Activated CD8-positive, alpha-beta memory T cell treated with anti-CD3 and anti-CD28 coated beads, Interleukin-2, amount 50 U/mL, for 24 hours (primary cell): Measurements from ENCODE around the gene NOP14.
A peak's percentile ranks its signal among the peaks of the same experiment; 100 is the strongest.
"Not testable (repeated sequence)": the region's sequence is repeated elsewhere in the genome, so short reads cannot be mapped to it uniquely, and the experiment has no call there.

Experiments used
- DNase-seq: peaks from one replicate; pipeline ENCODE4 v3.0.0-alpha.2; 2020; ENCODE audit errors: extremely low read depth

NOP14 gene

DNA sequence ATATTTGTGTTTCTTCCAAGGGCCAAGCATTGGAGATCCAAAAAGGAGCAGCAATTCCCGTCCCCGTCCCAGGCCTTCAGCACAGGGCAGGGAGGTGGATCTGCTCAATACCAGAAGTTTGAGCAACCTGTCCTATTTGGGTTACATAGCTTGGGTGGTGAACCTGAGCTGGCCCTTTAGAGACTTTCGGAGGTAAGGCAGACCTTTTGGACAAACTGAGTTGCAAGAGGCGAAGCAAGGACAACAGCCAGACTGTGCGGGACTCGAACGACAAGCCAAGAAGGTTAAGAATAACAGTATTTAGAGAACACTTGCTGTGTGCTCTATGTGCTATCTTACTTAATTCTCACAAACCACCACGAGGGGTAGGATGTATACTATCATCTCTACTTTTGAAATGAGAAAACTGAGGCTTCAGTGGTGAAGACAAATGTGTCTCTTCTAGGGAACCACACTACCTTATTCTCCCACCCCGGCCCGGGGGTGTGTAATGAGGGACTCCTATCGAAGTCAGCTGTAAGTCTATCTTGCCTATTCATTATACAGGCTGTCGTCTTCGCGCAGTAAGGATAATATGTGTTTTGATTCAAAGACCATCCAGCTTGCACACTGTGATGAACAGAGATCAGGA is 1.3 kb downstream of the NOP14 start:
- DNase-seq = peak; percentile 39

DNA sequence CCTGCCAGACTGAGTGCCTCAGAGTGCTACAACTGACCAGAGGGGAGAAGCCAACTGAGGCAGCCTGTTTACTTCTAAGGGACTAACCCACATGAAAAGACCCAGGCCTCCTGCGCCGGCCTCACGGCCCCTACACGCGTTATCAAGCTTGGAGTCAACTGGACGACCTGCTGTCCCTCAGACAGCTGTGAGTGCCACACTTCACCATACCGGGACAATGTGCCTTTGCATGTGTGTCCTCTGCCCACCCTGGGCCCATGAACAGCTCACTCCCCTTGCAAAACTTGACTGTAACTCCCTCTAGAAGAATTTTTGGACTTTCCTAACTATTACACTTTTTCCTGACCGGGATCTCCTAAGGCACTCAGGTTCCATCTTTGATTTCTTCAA is 1.8 kb downstream of the NOP14 start:
- no peak for DNase-seq

DNA sequence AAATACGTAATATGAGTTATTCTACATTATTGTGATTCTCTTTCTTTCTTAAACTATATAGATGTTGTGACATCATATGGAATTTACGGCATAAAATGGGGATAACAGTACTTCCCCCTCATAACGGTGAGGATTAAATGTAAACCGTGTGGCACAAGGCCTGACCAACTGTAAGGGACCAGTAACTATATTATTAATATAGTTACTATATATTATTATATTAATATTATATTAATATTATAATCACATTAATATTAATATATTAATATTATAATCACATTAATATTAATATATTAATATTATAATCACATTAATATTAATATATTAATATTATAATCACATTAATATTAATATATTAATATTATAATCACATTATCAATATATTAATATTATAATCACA is 2.8 kb downstream of the NOP14 start:
- DNase-seq = not testable (repeated sequence)

DNA sequence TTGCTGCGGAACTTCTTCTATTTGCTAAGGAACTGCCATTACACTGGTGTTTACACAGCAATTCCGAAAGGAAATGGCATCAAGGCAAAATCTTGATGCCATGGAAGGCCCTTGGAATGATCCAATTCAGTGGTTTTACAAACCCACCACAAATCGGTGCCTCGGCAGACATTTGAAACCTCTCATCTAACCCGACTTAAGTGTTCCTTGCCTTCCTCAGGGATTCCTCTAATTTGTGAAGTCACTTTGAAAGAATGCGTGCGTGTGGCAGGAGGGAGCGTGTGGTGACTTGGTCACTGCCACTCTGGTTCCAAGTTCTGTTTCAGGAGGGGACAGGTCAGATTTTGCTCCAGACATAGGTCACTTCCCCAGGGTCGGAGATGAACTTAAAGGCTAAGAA is 4.8 kb downstream of the NOP14 start:
- no peak for DNase-seq

DNA sequence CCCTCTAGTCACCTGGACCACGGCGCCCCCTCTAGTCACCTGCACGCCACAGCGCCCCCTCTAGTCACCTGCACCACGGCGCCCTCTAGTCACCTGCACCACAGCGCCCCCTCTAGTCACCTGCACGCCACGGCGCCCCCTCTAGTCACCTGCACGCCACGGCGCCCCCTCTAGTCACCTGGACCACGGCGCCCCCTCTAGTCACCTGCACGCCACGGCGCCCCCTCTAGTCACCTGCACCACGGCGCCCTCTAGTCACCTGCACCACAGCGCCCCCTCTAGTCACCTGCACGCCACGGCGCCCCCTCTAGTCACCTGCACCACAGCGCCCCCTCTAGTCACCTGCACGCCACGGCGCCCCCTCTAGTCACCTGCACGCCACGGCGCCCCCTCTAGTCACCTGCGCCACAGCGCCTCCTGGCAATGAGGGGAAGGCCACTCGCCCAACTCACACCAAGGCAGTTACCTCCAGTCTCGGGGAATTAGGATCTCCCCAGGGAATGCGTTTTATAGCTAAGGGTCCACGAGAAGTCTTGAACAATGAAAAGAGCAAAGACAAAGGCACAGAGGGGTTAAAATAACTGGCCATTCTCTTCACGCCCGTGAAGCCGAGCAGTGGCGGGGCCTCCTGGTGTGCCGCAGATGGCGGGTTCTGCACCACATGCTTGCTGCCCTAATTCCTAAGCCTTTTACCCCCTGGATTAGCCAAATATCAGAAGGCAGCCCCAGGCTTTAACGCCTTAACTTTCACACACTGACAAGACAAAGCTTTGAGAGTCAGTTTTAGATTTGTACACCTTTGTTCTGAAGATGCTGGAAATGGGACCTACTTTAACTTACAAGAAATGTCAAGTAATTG is 7.8 kb downstream of the NOP14 start:
- DNase-seq = not testable (repeated sequence)

DNA sequence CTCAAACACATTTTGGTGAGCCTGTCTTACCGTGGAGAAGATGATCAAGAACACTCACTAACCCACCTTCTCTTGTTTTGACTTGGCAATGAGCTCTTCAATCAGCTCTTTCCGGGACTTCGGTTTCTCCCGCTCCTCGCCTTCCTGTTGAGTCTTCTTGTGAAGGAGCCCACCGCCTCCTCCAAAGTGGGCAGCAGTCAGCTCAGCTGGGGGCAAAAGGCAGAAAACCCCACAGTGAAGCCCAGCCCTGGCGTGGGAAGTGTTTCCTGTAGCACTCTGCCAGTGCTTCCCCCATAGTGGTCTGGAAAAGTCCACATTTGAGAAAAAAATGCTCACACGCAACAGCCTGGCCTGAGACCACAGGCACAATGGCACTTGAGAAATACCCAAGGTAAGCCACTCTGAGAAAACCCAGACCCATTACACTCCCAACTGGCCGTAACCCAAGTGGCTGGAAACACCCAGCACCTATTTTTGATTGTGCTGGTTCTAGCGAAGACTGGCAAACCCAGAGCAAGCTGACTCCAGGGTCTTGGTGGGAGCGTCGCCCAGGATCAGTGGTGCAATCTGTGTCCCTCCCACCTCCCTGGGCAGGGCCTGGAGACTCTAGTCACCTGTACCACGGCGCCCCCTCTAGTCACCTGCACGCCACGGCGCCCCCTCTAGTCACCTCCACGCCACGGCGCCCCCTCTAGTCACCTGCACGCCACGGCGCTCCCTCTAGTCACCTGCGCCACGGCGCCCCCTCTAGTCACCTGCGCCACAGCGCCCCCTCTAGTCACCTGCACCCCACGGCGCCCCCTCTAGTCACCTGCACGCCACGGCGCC is 8.6 kb downstream of the NOP14 start:
- DNase-seq = peak; percentile 57

DNA sequence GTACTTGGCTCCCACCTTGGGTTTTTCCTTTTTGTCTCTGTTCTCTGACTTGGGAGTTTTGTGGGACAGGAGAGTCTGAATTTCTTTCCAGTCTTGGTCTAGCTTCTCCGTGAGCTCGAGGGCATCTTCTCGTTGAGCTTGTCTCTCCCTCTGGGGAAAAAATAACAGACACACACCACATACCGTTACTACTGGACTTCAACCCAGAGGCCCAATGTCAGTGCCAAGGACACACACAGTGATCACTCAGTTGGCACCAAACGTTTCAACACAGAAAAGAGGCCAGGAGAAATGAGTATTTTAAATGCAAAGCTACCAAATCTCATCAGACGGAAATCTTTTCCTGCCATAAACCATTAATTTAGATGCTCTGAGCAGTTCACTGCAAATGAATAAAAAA is 9.7 kb downstream of the NOP14 start:
- no peak for DNase-seq

DNA sequence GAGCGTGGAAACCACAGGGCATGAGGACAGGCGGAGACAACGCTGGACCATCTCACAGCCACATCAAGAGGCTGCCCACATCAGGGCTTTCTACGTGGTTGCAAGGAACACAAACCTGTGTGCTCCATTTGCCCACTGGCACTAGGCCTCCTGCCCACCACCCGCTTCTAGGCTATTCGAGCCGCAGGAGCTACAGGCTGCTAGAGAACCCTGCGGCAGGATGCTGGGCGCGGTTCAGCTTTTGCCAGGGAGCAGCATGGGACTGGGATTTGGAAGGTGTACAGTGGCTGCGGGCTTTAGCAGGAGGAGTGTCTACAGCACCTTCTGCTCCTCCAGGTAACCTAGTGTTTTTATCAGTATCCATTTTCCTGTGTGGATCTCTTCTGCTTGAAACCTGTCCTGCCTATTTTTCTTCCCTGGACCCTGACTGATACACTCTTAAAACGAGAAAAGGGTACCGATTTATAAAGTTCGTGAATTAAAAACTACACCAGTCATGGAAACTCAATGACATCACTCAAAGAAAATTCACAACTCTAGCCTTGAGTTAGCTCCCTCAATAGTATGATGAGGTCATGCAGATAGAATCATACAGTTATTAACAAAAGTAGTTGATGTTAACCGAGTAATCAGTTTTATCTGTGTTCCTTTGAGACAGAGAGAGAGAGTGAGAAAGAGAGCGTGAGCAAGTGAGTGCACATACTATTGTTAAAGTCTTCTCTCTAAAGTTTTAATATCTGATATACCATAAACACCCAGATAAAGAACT is 12.8 kb downstream of the NOP14 start:
- no peak for DNase-seq

DNA sequence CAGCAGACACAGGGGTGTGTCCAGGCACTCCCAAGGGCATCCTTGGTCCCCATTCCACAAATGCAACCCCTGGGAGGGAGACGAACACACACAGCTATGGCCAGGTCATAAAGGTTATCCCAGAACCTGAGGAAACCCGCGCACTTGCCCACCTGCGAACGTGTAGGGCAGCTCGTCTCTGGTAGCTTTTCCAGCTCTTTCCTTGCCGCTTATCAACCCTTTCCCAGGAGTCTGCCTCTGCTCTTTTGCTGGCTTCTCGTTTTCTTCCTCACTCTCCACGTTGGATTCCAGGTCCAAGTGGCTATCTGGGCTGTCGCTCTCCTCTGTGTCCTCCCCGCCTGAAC is 13.5 kb downstream of the NOP14 start:
- DNase-seq = no peak

DNA sequence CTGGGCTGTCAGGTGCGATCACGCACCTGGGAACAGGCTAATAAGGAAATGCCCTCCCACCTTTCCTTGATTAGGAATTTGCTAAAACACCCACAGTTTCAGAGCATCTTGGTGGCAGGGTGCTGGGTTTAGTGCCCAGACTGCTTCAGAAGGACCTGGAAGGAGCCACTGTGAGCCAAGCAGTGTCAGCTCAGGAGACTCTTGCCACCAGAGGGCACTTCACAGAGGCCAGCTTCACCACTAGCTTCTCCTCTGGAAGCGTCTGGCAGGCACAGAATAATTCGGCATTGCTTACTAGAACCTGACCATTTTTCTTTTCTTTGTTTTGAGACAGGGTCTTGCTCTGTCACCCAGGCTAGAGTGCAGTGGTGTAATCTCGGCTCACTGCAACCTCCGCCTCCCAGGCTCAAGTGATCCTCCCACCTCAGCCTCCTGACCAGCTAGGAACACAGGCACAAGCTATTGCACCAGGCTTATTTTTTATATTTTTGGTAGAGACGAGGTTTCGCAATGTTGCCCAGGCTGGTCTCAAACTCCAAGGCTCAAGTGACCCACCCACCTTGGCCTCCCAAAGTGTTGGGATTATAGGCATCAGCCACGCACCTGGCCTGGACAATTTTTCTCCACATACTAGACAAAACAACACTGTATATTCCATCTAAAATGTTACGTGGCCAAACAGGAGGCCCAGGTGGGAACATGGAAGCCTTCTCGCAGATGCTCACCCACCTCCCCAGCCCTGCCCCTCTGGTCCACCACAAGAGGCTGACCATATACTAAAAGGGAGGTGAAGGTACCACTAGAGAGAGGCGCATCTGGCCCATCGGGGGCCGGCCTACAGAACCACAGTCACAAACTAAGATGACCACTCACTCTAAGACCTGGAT is 14.1 kb downstream of the NOP14 start:
- DNase-seq = no peak

DNA sequence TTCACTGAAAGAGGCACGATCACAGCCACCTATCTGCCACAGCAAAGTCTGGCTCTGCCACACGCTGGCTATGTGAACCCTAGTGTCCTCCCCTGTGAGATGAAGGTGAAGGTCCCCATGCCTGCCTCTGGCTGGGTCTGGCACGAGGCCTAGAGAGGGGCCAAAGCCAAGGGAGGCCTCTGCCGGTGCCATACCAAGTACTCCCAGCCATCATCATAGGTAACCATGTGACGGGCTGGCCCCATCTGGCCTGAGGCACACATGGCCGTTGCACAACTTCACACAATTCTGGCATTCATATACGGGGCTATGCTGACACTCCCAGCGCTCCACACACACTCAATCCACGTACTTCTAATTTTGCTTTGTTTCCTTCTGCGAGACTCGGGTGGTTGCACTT is 15.3 kb downstream of the NOP14 start:
- no peak for DNase-seq

DNA sequence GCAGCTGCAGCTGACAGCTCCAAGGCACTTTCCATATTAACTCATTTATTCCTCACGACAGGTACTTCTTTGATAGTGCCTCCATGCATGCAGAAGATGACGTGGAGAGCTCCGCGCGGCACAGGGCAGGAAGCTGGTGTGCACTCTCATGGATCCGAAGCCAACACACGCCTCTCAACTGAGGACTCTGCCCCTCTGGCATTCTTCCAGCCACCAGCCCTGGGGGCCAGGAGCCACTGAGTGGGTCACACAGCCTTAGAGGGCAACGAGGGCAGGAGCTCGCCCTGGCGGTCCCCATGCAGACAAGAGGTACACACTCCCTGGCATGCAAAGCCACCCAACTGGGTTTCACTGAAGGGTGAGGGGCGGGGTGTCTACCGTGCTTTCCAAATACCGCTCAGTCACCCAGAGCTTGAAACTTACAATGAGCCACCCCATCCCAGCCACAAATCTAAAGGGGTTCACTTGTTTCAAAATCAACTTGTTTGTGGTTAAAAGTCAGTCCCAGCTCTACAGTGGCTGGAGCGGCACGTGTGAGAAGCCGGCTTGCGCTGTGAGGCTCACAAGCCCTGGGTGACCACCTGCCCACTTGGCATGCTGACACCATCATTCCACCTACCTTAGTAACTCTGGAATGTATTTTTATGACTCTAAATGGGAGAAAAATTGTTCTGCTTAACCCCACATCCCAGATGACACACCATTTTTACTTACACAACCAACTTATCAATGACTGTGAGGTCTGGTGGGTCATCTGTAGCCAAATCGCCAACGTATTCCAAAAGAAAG is 16.2 kb downstream of the NOP14 start:
- no peak for DNase-seq

DNA sequence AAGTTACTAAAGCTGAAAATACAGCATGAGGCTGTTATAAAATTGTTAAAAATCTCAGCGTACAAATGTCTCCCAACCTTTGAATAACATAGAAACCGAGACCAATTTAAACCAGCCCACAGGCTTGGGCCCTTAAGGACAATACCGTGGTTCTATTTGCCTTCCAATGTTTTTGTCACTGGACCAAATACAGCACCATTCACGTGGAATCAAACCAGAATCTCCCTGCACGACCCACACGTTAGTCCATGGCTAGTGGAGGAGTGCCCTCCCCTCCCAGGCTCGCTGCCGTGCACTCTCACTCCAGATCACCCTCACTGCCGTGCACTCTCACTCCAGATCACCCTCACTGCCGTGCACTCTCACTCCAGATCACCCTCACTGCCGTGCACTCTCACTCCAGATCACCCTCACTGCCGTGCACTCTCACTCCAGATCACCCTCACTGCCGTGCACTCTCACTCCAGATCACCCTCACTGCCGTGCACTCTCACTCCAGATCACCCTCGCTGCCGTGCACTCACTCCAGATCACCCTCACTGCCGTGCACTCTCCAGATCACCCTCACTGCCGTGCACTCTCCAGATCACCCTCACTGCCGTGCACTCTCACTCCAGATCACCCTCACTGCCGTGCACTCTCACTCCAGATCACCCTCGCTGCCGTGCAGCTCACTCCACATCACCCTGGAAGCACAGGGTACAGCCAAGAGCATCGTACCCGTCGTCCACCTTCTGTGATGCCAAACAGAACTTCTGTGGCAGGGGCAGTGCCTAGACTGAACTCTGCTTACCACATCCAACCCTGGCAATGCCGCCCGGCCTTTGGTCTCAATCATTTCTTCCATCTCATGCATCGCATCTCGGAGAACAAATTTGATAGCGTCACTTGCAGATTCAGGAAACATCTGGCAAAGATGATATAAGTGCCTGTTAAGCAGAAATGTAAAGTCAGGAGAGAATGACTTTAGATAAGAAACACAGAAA is 17.3 kb downstream of the NOP14 start:
- DNase-seq = not testable (repeated sequence)

DNA sequence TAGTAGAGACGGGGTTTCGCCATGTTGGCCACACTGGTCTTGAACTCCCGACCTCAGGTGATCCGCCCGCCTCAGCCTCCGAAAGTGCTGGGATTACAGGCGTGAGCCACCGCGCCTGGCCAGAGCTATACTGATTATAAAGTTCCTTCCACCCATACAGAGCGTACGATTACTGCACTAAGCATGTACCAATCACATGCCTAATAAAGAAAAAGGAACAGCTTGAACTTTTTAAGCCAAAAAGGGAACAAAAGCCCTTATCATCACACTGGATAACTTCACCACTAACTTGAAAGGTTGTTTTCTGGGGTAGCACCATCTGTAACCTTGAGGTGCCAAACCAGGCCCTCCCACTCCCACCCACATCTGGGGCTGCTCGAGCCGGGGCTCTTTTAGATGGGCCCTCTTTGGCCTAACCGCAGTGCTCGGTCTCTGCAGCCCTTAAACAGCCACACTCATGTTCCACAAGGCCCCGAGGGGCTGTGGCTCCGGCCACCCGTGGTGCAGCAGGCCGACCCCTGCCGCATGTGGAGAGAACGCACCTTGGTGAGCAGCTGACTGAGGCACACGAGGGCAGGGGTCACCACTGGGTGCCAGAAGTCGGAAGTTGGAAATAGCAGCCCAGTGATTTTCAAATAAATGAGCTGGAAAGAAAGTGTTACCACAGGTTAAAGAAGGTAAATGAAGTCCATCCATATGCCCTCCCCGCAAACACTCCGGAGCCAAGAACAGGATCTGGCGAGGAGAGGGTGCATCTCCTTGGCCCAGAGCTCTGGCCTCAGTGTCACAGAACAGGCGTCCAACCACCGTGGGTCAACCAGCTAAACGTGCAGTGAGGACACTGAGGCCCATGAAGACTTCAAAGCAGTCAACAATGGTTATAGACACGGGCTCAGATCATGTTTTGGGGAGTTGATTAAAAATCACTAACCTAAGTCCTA is 18.4 kb downstream of the NOP14 start:
- no peak for DNase-seq

DNA sequence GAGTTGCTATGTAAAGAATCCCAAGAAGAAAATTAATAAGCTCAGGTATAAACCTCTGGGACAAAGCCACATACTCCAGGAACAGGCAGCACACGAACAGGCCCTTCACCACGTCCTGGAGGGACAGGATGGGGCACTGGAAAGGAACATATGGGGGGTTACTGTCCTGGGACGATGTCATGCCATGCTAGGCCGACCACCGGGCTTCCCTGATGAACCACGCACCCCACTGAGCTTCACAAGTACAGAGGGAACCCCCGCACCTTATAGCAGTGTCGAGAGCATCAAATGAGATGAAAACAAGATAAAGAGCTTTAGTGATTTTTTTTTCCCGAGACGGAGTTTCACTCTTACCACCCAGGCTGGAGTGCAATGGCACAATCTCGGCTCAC is 19.1 kb downstream of the NOP14 start:
- no peak for DNase-seq

DNA sequence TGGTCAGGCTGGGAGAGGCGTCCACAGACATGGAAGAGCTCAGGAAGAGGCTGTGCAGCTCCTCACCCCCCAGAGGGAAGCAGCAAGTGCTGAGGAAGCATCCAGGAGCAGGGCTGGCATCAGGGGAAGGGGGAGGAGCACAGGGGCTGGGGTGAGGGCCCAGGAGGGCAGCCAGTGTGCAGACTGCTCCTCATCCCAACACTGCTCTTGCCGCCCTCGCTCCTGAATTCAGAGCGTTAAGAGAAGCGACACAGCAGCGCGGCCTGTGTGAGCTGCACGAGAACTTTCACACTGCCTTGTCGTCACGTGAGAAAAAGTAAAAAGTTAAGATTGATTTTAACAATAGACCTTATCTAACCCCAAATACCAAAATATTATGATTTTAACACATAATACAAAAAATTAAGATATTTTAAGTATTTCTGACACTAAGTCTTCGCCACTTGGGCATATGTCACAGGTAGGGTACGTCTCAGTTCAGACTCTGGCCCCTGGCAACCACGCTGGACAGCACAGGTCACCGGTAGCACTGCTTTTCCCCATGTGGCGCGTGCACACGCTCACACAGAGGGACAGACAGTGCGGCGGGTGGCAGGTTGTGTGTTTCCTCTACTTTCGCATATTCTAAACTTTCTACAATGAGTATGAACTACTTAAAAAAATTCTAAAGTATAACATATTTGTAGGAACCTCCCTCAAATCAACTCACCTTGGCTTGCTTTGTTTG is 19.7 kb downstream of the NOP14 start:
- DNase-seq = no peak
